PFSK-1 (cell line): Measurements from ENCODE around the gene LYPLA2. TPM values are rescaled to one million over a fixed set of nuclear protein-coding genes. Genes with fewer than 3 reads are reported as not detected.

Experiments
- FOXP2 ChIP-seq: optimal IDR thresholded peaks from 2 replicates; pipeline ENCODE3; 2011; ENCODE audit warnings: borderline replicate concordance, control low read depth, inconsistent platforms; ENCODE audit not compliant: insufficient read depth; ENCODE audit errors: extremely low read length, extremely low read depth
- POLR2AphosphoS5 ChIP-seq: IDR thresholded peaks from 2 replicates; pipeline ENCODE4 v1.6.1; 2012; ENCODE audit warnings: low read depth, mild to moderate bottlenecking, control low read depth, low read length, moderate library complexity
- SIN3A ChIP-seq: IDR thresholded peaks from 2 replicates; pipeline ENCODE4 v1.6.1; 2012; ENCODE audit warnings: mild to moderate bottlenecking, low read length, moderate library complexity, borderline replicate concordance; ENCODE audit not compliant: insufficient read depth
- TAF1 ChIP-seq: IDR thresholded peaks from 2 replicates; pipeline ENCODE4 v1.6.1; 2012; ENCODE audit warnings: low read length, control low read depth, borderline replicate concordance; ENCODE audit not compliant: insufficient read depth
- polyA plus RNA-seq: library from polyadenylated mRNA; unstranded; fragments of >200 nt; gene quantifications from one replicate; pipeline ENCODE4 v1.2.1, GENCODE V29; 2012; ENCODE audit warnings: low read depth, missing spikeins; ENCODE audit not compliant: insufficient read length
- TF ChIP-seq, protein P1 (sequence below), 2 experiments: IDR thresholded peaks; 2 replicates each; pipeline versions ENCODE4 v1.6.1 to v1.8.0; 2011 to 2012; ENCODE audit warnings: low read depth in 2 of 2, low read length in 2 of 2, control low read depth in 1 of 2, inconsistent platforms in 1 of 2, mild to moderate bottlenecking in 1 of 2, moderate library complexity in 1 of 2; ENCODE audit not compliant: insufficient read depth in 1 of 2

The LYPLA2 gene
- 60.0 TPM for polyA plus RNA-seq

DNA sequence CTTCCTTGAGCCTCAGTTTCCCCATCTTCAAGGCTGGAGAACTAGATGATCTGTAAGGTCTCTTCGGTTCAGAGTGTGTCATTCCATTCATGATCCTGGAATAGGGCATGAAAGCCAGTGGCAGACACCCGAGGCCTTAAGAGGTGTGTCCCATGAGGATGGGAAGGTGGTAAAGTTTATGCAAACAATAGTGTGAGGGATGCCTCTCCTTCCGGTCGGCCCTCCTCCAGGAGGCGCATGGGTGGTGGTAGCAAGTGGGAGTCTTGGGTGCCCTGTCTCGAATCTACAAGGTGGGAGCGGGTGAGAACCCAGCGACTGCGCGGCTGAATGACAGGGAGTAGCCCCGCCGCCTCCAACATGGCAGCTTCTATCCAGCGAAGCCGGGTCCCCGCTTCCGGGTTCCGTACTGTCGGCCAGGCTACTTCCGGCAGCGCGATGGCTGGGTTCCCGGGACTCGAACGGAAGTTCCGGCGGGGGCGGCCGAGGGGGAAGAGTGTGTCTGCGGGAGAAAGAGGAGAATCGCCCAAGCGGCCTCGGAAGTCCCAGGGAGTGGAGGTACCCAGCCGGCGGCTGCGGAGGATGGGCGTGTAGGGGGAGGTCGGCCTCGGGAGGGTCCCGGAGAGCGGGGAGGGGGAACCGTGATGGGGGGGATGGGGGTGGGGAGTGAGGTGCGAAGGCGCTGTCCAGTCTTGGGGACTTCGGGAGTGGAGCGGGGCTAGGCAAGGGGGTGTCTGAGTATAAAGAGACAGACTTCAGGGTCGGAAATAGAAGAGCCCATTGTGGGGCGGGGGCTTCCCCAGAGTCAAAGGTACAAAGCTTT lies at the start of gene LYPLA2:
LYPLA2 (plus strand) TSS at position 450 of the 820 bp plus-strand sequence. CDS start 1,538 bp downstream, outside the sequence.
- TF ChIP-seq SIN3A (0 out of 2 replicates have a peak, but pooled peaks have one; percentile 29), POLR2AphosphoS5 (peak; percentile 65), FOXP2 (no peak)
- TF ChIP-seq, protein P1, sequence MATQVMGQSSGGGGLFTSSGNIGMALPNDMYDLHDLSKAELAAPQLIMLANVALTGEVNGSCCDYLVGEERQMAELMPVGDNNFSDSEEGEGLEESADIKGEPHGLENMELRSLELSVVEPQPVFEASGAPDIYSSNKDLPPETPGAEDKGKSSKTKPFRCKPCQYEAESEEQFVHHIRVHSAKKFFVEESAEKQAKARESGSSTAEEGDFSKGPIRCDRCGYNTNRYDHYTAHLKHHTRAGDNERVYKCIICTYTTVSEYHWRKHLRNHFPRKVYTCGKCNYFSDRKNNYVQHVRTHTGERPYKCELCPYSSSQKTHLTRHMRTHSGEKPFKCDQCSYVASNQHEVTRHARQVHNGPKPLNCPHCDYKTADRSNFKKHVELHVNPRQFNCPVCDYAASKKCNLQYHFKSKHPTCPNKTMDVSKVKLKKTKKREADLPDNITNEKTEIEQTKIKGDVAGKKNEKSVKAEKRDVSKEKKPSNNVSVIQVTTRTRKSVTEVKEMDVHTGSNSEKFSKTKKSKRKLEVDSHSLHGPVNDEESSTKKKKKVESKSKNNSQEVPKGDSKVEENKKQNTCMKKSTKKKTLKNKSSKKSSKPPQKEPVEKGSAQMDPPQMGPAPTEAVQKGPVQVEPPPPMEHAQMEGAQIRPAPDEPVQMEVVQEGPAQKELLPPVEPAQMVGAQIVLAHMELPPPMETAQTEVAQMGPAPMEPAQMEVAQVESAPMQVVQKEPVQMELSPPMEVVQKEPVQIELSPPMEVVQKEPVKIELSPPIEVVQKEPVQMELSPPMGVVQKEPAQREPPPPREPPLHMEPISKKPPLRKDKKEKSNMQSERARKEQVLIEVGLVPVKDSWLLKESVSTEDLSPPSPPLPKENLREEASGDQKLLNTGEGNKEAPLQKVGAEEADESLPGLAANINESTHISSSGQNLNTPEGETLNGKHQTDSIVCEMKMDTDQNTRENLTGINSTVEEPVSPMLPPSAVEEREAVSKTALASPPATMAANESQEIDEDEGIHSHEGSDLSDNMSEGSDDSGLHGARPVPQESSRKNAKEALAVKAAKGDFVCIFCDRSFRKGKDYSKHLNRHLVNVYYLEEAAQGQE (IDR thresholded peaks at IDR 0.05; ENCODE audit: insufficient read depth in 1 of 2, low read depth in 2 of 2, low read length in 2 of 2): peak in 1 of 2 experiments; percentile 25; a peak in 1 of 4 replicates

DNA sequence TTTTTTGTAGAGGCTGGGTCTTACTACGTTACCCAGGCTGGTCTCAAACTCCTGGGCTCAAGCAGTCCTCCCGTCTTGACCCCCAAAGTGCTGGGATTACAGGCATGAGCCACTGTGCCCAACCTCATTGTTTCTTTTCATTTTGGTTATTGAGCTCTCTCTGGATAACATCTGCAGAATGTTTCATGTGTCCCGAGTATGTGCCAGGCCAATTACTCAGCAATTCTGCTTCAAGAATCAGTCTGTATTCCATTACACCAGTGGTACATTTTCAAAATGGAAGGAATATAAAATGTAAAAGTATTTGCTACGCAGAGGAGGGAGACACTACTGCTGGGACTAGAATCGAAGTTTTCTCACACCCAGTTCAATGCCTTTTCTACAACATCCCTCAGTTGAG lies 49.3 kb upstream of the LYPLA2 start:
- no peak for TF ChIP-seq SIN3A
- no peak for TF ChIP-seq FOXP2
- no peak for TF ChIP-seq POLR2AphosphoS5
- no peak for TF ChIP-seq TAF1
- TF ChIP-seq, protein P1 (IDR thresholded peaks at IDR 0.05; ENCODE audit: insufficient read depth in 1 of 2, low read depth in 2 of 2, low read length in 2 of 2): no peak

DNA sequence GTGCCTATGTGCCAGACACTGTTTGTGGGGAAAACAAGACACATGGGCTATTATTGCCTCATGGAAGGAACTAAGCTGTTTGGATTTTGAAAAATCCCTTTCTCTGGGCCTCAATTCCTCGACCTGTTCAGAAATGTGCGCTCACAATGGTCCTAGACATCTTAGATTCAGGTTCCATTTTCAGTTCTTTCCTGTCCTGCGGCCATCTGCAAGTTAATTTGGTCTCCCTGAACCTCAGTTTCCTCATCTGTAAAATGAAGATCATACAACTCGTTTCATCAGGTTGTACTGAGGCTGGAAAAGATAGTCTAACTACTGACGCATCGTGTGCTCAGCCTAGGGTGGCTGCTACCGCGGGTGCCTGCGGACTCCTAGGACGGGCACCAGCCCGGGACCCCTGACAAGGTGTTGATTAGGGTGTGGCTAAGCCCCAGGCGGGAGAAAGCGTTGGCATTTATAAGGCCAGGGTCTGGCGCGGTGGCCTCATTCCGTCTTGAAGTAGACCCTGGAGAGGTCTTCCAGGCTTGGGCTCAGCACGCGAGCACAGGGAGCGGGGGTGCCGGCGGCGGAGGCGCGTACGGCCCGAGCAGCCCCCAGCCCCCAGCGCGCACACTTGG lies 48.2 kb upstream of the LYPLA2 start:
- TF ChIP-seq POLR2AphosphoS5 (no peak), TAF1 (no peak), FOXP2 (no peak), SIN3A (no peak)
- TF ChIP-seq, protein P1 (IDR thresholded peaks at IDR 0.05; ENCODE audit: insufficient read depth in 1 of 2, low read depth in 2 of 2, low read length in 2 of 2): no peak

DNA sequence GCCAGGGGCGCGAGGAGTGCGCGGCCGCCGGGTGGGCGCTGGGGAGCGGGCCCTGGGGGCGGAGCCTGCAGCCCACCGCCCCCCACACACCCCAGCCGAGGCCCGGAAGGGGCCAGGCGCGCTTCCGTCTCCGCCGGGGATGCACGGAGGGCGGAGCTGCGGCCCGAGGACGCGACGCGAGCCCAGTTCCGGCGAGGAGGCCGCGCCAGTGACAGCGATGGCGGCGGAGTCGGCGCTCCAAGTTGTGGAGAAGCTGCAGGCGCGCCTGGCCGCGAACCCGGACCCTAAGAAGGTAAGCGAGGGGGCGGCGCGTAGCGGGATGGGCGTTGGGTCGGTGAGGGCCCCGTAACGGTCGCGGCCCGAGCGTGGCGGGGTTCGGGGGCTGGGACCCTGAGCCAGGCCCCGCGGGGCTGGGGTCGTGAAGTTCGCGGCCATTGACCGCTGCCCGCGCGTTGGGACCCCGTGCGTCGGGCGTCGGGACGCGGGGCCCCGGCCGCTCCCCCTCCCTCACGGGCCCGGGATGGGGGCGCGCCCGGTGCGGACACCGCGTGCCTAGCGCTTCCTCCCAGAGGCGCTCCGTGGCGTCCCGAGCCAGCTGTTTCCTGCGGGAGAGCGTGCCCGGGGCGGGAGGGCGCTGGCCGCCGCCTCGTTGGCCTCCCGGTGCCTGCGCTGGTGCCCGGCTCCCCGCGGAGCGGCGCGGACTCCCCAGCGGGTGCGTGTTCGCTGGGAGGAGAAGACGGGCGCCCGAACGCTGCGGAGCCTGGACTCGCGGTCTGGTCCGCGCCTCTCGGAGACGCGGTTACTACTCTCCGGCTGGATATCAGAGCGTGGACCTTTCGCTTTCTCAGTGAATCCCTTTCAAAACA lies 47.4 kb upstream of the LYPLA2 start, which contains the start of gene ELOA:
ELOA (plus strand) TSS at position 185 of the 866 bp plus-strand sequence; CDS start at position 218, 33 bp downstream.
- TF ChIP-seq POLR2AphosphoS5: peak; percentile 90
- TF ChIP-seq FOXP2: peak; percentile 80
- peak; percentile 84; the same call in 1 of the 2 replicates for TF ChIP-seq TAF1
- TF ChIP-seq, protein P1 (IDR thresholded peaks at IDR 0.05; ENCODE audit: insufficient read depth in 1 of 2, low read depth in 2 of 2, low read length in 2 of 2): peak; percentile 12 to 15; a peak in 1 of 4 replicates
- peak; percentile 83; the same call in 1 of the 2 replicates for TF ChIP-seq SIN3A
